AG04449 (cell line): ENCODE measurements around the gene LGR6.
A peak's percentile ranks its signal among the peaks of the same experiment; 100 is the strongest.
"Not testable (repeated sequence)": the region's sequence is repeated elsewhere in the genome, so short reads cannot be mapped to it uniquely, and the experiment has no call there.

Experiments used
- CTCF ChIA-PET: fragments of 350-600 bp; formaldehyde crosslinking; extraction: SDS; loops from one replicate; lab custom pipeline; 2021; ENCODE audit warnings: antibody characterized with exemption; lab: Yijun Ruan, JAX
- POLR2A ChIA-PET: fragments of 400-600, 350-600 bp; formaldehyde crosslinking; extraction: SDS; loops from one replicate; lab custom pipeline; 2020; ENCODE audit warnings: antibody characterized with exemption, inconsistent platforms; lab: Yijun Ruan, JAX
- DNase-seq: peaks from one replicate; pipeline ENCODE4 v3.0.0-alpha.2; 2010; ENCODE audit warnings: low read depth, low spot score
- H3K4me3 ChIP-seq: 2 replicates; pipeline ENCODE4 v1.5.1; 2011; ENCODE audit warnings: low read depth, mild to moderate bottlenecking, control low read depth, low read length
- TF ChIP-seq, protein P1 (sequence below): IDR thresholded peaks from one replicate; pipeline ENCODE4 v1.5.1; 2011; ENCODE audit warnings: mild to moderate bottlenecking, moderate library complexity, low read length, control low read depth, inconsistent platforms; ENCODE audit not compliant: insufficient read depth; ENCODE audit errors: missing control alignments

Gene LGR6

DNA sequence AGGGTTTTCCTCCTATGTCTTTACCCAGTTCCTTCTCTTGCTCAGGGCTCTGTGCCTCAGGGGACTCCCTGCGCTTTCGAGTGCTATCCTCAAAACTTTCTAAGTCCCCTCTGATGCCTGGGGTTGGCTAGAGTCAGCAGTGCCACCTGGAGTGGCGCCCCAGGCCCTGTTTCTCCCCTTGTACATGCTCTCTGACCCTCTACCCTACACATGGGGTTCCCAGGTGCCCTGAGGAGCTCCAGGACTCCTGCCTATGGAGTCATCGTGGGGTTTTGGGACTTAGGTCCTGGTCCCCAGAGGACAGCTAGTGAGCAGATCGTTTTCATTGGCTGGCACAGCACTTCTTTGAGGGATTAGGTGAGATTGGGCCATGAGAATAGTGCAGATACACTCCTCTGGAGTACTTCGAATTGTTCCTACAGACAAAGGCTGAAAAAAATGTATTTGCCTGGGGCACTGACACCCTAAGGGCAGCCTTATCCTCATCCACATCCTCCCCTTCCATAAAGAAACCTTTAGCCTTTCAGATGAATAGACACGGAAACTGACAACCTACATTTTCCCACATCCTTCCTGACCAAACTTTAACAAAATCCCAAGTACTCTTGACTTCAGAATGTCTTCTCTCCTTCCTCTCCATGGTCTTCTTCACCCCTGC is 41.5 kb downstream of the LGR6 start:
- no peak for DNase-seq
- H3K4me3 ChIP-seq, result no peak overlapping the region
- ChIA-PET CTCF (interaction anchor here (0.7 to 3.4 kb wide), 22 partner anchors 9 to 95 kb away, joined by 3 to 27 read pairs (median 4); no protein-coding TSS in a partner anchor), POLR2A (interaction anchor here (0.9 to 1.0 kb wide), 2 partner anchors 12 to 49 kb away, joined by 4 to 5 read pairs; no protein-coding TSS in a partner anchor)
- TF ChIP-seq, protein P1, sequence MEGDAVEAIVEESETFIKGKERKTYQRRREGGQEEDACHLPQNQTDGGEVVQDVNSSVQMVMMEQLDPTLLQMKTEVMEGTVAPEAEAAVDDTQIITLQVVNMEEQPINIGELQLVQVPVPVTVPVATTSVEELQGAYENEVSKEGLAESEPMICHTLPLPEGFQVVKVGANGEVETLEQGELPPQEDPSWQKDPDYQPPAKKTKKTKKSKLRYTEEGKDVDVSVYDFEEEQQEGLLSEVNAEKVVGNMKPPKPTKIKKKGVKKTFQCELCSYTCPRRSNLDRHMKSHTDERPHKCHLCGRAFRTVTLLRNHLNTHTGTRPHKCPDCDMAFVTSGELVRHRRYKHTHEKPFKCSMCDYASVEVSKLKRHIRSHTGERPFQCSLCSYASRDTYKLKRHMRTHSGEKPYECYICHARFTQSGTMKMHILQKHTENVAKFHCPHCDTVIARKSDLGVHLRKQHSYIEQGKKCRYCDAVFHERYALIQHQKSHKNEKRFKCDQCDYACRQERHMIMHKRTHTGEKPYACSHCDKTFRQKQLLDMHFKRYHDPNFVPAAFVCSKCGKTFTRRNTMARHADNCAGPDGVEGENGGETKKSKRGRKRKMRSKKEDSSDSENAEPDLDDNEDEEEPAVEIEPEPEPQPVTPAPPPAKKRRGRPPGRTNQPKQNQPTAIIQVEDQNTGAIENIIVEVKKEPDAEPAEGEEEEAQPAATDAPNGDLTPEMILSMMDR, result no peak

DNA sequence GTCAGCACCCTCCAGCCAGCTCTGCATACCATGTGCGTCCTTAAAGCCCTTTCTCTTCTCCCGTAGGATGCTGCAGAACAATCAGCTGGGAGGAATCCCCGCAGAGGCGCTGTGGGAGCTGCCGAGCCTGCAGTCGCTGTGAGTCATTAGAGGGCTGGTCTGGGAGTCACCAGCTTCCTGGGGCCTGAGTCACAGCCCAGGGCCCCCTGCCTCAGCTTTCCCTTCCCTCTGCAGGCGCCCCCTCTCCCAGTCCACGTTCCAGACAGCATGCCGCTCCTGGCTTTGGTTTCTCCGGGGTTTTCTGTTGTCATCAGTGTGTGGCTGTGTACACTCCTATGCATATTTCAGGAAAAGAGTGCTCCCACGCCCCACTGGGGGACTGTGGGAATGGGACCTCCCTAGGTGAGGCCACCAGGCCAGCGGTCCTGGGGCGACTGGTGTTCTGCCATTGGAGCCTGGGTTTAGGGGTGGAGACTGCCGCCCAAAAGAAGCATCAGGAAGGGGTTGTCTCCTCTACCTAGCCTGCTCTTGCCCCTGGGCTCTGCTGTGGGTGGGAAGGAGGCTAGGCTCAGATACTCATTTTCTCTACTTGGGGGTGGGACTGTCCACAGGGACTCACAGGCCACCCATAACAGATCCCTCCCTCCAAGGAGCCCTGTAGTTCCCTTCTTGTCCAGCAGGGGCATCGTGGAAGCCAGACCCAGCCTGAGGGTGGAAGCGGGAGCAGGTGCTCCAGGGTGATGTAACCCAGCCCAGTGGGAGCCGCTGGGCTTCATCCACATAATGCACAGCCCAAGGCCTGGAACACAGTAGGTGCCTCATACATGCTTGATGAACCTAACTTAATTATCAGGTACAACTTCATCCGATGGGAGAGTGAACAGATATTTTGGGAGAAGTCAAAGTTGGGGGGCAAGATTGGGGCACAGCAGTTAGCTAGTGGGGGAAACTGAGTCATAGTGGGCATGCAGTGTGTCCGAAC is 42.5 kb downstream of the LGR6 start:
- CTCF ChIA-PET, result interaction anchor here (0.7 to 3.4 kb wide), 32 partner anchors 10 to 94 kb away, joined by 3 to 27 read pairs (median 4); partner anchors contain the start of gene LGR6
- peak overlapping the region; percentile 43 for H3K4me3 ChIP-seq
- POLR2A ChIA-PET, result interaction anchor here (0.5 to 1.0 kb wide), 3 partner anchors 11 to 456 kb away, joined by 3 to 5 read pairs (median 4); no protein-coding TSS in a partner anchor
- peak; percentile 79 for DNase-seq
- TF ChIP-seq, protein P1, result peak; percentile 86

DNA sequence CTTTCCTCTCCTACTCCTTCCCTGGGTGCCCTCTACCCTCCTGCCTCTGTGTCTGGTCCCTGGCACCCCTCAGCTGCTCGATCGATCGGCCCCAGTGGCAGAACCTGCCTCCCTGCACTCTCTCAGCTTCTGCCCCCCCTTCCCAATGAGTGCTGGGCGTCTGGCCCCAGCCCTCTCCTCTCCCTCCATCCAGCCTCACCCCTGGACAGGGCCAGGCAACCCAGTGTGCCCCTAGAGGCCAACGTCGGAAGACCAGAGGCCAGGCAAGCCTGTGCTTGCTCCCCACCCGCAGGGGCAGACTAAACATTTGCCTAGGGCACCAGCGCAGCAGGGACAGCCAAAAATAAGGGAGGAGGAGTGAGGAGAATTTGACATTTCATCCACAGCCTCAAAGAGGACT is 43.5 kb downstream of the LGR6 start:
- POLR2A ChIA-PET, result no interaction called here
- CTCF ChIA-PET, result interaction anchor here (0.7 to 3.4 kb wide), 20 partner anchors 9 to 75 kb away, joined by 3 to 27 read pairs (median 4); partner anchors contain the start of gene LGR6
- H3K4me3 ChIP-seq, result no peak overlapping the region
- DNase-seq, result no peak
- TF ChIP-seq, protein P1, result peak; percentile 51

DNA sequence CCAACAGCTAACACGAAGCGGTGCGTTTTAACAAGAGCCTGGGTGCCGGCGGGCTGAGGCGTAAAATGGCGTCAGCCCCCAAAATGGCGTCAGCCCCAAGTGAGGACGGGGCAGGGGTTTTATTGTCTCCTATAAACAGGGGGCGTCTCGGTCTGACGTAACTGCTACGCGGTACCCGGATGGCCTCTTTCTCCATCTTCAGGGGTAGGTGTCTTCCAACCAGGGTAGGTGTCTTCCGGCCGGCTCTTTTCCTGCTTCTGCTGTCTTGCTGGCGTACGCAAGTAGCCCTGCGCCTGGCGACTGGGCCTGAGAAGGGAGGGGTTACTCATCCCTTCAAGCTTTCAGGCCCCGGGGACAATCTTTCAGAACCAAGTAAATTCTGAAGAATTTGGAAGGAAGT is 45.3 kb downstream of the LGR6 start:
- DNase-seq, result no peak
- ChIA-PET CTCF (interaction anchor here (1.8 kb wide), 1 partner anchor 36 kb away, joined by 7 read pairs; no protein-coding TSS in a partner anchor), POLR2A (no interaction called here)
- H3K4me3 ChIP-seq, result no peak overlapping the region
- TF ChIP-seq, protein P1, result no peak

DNA sequence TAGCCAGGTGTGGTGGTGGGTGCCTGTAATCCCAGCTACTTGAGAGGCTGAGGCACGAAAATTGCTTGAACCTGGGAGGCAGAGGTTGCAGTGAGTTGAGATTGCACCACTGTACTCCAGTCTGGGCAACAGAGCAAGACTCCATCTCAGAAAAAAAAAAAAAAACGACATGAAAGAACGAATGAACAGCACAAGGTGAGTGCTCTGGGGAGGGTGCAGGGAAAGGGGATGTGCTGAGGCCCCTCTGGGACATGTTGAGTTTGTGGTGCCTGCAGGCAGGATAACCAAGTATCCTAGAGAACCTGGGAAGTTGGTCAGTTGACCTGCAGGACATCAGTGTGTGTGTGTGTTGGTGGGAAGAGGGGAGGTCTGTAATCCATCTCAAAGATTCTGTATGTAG is 46.6 kb downstream of the LGR6 start:
- POLR2A ChIA-PET, DNase-seq, H3K4me3 ChIP-seq: not testable (repeated sequence)
- CTCF ChIA-PET, result interaction anchor here (0.8 to 1.5 kb wide), 5 partner anchors 9 to 67 kb away, joined by 3 to 4 read pairs (median 3); no protein-coding TSS in a partner anchor

DNA sequence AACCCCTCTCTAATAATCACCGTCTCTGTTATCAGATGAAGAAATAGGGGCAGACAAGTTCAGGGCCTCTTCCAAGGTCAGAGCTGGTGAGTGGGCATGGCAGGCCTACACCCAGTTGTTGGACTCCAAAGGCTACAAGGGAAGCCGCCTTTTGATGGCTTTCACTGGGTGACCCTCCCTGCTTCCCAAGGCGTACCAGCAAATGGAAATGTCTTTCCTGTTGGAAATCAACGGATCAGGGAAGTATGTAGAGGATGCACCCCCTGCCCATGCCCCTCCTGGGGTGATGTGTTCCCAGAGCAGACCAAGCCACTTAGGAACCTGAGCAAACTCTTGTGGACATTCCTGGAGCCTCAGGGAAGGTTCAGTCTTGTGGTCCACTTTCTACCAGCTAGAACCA is 47.4 kb downstream of the LGR6 start:
- CTCF ChIA-PET, result interaction anchor here (1.4 to 1.5 kb wide), 2 partner anchors 8 to 55 kb away, joined by 3 to 4 read pairs; no protein-coding TSS in a partner anchor
- DNase-seq, result no peak
- POLR2A ChIA-PET, result no interaction called here
- TF ChIP-seq, protein P1, result no peak
- no peak overlapping the region for H3K4me3 ChIP-seq
